ENCODE measurements around the gene MEPCE.
A peak's percentile ranks its signal among the peaks of the same experiment; 100 is the strongest.

The MEPCE gene

GRCh38 chr7:100465299-100465698 lies 35.7 kb downstream of the MEPCE start:
- no peak for DNase-seq

- no peak for DNase-seq
Measured at GRCh38 chr7:100465702-100466311, 36.2 kb downstream of the MEPCE start.

GRCh38 chr7:100466653-100467605 lies 37.3 kb downstream of the MEPCE start:
- no peak for DNase-seq

GRCh38 chr7:100467638-100468373 lies 38.2 kb downstream of the MEPCE start:
- no peak for DNase-seq

- DNase-seq, result peak; percentile 69
Measured at GRCh38 chr7:100469227-100470044, 39.8 kb downstream of the MEPCE start.

- DNase-seq, result no peak
Measured at GRCh38 chr7:100471021-100471420, 41.4 kb downstream of the MEPCE start.

- no peak for DNase-seq
Measured at GRCh38 chr7:100472121-100472851, 42.7 kb downstream of the MEPCE start.

- DNase-seq, result no peak
Measured at GRCh38 chr7:100472854-100473499, 43.3 kb downstream of the MEPCE start.

GRCh38 chr7:100475549-100475948 lies 45.9 kb downstream of the MEPCE start:
- no peak for DNase-seq

- no peak for DNase-seq
Measured at GRCh38 chr7:100476101-100476780, 46.6 kb downstream of the MEPCE start.

GRCh38 chr7:100476903-100477870 lies 47.6 kb downstream of the MEPCE start:
- DNase-seq, result no peak

GRCh38 chr7:100477871-100478267 lies 48.2 kb downstream of the MEPCE start:
- no peak for DNase-seq

GRCh38 chr7:100478958-100479660 lies 49.5 kb downstream of the MEPCE start, which contains the start of gene TSC22D4:
TSS of gene TSC22D4 (minus strand) at chr7:100479214. CDS start at chr7:100478038, 1,176 bp downstream.
- DNase-seq, result peak; percentile 96

- DNase-seq, result no peak
Measured at GRCh38 chr7:100481466-100481865, 51.8 kb downstream of the MEPCE start.

GRCh38 chr7:100482728-100483089 lies 53.1 kb downstream of the MEPCE start:
- no peak for DNase-seq

GRCh38 chr7:100483090-100483721 lies 53.6 kb downstream of the MEPCE start:
- peak; percentile 70 for DNase-seq
